Measurements from ENCODE around the gene NRP1. TPM values are rescaled to one million over a fixed set of nuclear protein-coding genes. Genes with fewer than 3 reads are reported as not detected.

NRP1 gene
- total RNA-seq, 6 experiments from 2014 or later: 14.7 to 61.7 (median 29.5) TPM

DNA sequence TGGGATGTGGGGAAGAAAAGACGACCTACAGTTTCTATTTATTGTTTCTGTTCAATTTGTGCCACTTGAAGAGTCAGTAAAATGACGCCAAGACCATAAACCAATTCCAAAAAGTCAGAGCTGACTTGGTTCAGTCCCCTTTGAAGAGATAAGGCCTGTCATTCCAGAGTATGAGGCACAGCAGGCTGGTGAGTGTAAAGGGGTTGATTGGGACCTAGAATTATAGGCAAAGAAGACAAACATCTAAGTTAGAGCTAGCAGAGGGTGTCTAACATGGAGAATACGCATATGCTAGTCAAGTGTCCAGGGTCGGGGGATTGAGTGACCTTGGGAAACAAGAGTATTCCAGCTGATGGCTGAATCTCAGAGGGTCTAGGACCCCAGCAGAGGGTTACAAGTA is 23.6 kb downstream of the NRP1 start:
- intact Hi-C loops (cut with DNase I): no loop called here
- no peak for DNase-seq
- Histone ChIP-seq H3K27ac (no peak overlapping the region), H3K9me3 (peaks cover 0 to 3% (median 0%) of the 10 kb centered on the region in 4 donors), H3K27me3 (no peaks in the 10 kb centered on the region), H3K36me3 (no peaks in the 10 kb centered on the region), H3K4me3 (no peak overlapping the region), H3K4me1 (peaks cover 0 to 17% (median 5%) of the 10 kb centered on the region in 4 donors)
- no peak for ATAC-seq
- WGBS (ENCODE audit: insufficient coverage, low coverage, low lambda C conversion rate, missing lambda C conversion rate): 85% methylated on average over 4 of the region's 4 CpGs
- TF ChIP-seq, protein P1, sequence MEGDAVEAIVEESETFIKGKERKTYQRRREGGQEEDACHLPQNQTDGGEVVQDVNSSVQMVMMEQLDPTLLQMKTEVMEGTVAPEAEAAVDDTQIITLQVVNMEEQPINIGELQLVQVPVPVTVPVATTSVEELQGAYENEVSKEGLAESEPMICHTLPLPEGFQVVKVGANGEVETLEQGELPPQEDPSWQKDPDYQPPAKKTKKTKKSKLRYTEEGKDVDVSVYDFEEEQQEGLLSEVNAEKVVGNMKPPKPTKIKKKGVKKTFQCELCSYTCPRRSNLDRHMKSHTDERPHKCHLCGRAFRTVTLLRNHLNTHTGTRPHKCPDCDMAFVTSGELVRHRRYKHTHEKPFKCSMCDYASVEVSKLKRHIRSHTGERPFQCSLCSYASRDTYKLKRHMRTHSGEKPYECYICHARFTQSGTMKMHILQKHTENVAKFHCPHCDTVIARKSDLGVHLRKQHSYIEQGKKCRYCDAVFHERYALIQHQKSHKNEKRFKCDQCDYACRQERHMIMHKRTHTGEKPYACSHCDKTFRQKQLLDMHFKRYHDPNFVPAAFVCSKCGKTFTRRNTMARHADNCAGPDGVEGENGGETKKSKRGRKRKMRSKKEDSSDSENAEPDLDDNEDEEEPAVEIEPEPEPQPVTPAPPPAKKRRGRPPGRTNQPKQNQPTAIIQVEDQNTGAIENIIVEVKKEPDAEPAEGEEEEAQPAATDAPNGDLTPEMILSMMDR (IDR thresholded peaks at IDR 0.05): no peak
- TF ChIP-seq POLR2A (IDR thresholded peaks at IDR 0.05): no peak

- H3K27ac ChIP-seq: no peak overlapping the region
- H3K4me3 ChIP-seq: no peak overlapping the region
- peaks cover 0 to 12% (median 3%) of the 10 kb centered on the region in 4 donors for H3K4me1 ChIP-seq
- ATAC-seq (peak; percentile 29 to 70 (median 61)), DNase-seq (no peak)
- WGBS (ENCODE audit: insufficient coverage, low coverage, low lambda C conversion rate, missing lambda C conversion rate): 74% methylated on average over 8 of the region's 8 CpGs
- intact Hi-C loops (cut with DNase I): no loop called here
- H3K9me3 ChIP-seq: peaks cover 0 to 3% (median 0%) of the 10 kb centered on the region in 4 donors
- TF ChIP-seq POLR2A (IDR thresholded peaks at IDR 0.05): no peak
- TF ChIP-seq, protein P1 (IDR thresholded peaks at IDR 0.05): no peak
- H3K36me3 ChIP-seq: no peaks in the 10 kb centered on the region
- no peaks in the 10 kb centered on the region for H3K27me3 ChIP-seq
Measured at GRCh38 chr10:33309406-33309805, 25.1 kb downstream of the NRP1 start.

DNA sequence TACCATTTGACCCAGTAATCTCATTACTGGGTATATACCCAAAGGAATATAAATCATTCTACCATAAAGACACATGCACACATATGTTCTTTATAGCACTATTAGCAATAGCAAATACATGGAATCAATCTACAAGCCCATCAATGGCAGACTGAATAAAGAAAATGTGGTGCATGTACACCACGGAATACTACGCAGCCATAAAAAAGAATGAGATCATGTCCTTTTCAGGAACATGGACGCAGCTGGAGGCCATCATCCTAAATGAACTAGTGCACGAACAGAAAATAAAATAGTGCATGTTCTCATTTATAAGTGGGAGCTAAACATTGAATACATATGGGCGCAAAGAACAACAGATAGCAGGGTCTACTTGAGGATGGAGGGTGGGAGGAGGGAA is 26.6 kb downstream of the NRP1 start:
- H3K4me3 ChIP-seq: no peak overlapping the region
- H3K27me3 ChIP-seq: no peaks in the 10 kb centered on the region
- H3K27ac ChIP-seq: no peak overlapping the region
- H3K4me1 ChIP-seq: peaks cover 0 to 16% (median 3%) of the 10 kb centered on the region in 4 donors
- H3K9me3 ChIP-seq: peaks cover 0 to 3% (median 0%) of the 10 kb centered on the region in 4 donors
- WGBS (ENCODE audit: insufficient coverage, low coverage, low lambda C conversion rate, missing lambda C conversion rate): 97% methylated on average over 5 of the region's 5 CpGs
- TF ChIP-seq, protein P1 (IDR thresholded peaks at IDR 0.05): no peak
- no peak for TF ChIP-seq POLR2A (IDR thresholded peaks at IDR 0.05)
- ATAC-seq (no peak), DNase-seq (no peak)
- no peaks in the 10 kb centered on the region for H3K36me3 ChIP-seq
- intact Hi-C loops (cut with DNase I): no loop called here

DNA sequence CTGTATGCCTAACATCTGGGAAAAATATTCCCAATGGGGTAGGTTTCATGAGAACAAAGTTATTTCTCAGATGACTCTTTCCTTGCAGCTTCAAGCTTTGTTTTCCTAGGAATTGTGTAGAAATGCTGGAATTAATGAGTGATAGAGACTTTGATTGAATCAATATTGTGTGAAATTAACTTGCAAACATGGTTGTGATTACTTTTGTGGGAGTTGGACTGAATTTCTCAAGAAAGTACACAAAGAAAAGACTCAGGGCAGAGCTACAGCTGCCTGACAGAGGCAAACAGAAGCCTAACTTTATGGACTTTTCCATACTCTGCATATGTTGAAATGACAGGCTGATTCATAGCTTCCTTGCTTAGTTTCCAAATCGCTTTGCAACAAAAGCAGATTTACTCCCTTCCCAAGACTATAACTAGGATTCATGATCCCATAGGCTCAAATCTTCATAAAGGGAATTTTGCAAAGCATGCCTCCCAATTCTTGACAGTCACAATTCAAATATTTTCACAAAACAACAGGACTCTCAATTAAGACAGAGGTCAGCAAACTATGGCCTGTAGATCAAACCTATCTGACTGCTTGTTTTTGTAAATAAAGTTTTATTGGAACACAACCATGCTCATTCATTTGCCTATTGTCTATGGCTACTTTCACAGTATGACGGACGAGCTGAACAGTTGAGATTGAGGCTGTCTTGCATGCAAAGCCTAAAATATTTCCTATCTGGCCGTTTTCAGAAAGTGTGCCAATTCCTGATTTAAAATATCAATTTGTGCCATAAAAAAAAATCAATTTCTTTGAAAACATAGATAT is 27.6 kb downstream of the NRP1 start:
- TF ChIP-seq POLR2A (IDR thresholded peaks at IDR 0.05): no peak
- TF ChIP-seq, protein P1 (IDR thresholded peaks at IDR 0.05): no peak
- H3K4me3 ChIP-seq: no peak overlapping the region
- H3K27ac ChIP-seq: peak overlapping the region in 2 of 3 donors; percentile 3 to 26
- ATAC-seq (peak; percentile 27 to 77 (median 55)), DNase-seq (no peak)
- H3K27me3 ChIP-seq: no peaks in the 10 kb centered on the region
- H3K9me3 ChIP-seq: peaks cover 0 to 3% (median 0%) of the 10 kb centered on the region in 4 donors
- peaks cover 0 to 23% (median 3%) of the 10 kb centered on the region in 4 donors for H3K4me1 ChIP-seq
- H3K36me3 ChIP-seq: no peaks in the 10 kb centered on the region
- 76% methylated on average over 4 of the region's 4 CpGs for WGBS (ENCODE audit: insufficient coverage, low coverage, low lambda C conversion rate, missing lambda C conversion rate)
- intact Hi-C loops (cut with DNase I): no loop called here
